Adipocyte (in vitro differentiated cells): ENCODE data around the gene SLC9A3.

Experiments
- DNase-seq: peaks from one replicate; pipeline ENCODE4 v3.0.0-alpha.2; 2015; ENCODE audit warnings: low read depth
- H3K27me3 ChIP-seq: replicated peaks from 2 replicates; pipeline ENCODE4 v1.7.0; 2013; ENCODE audit warnings: mild to moderate bottlenecking, low read length, moderate library complexity; ENCODE audit not compliant: control insufficient read depth, insufficient read depth
- H3K36me3 ChIP-seq: 2 replicates; pipeline ENCODE4 v1.7.0; 2013; ENCODE audit warnings: low read length, mild to moderate bottlenecking, moderate library complexity; ENCODE audit not compliant: control insufficient read depth, insufficient read depth, severe bottlenecking
- H3K4me1 ChIP-seq: 2 replicates; pipeline ENCODE4 v1.7.0; 2013; ENCODE audit warnings: mild to moderate bottlenecking, low read length, moderate library complexity; ENCODE audit not compliant: control insufficient read depth, insufficient read depth
- H3K4me3 ChIP-seq: 2 replicates; pipeline ENCODE4 v1.7.0; 2013; ENCODE audit warnings: mild to moderate bottlenecking, low read length, moderate library complexity
- H3K9ac ChIP-seq: 2 replicates; pipeline ENCODE4 v1.7.0; 2013; ENCODE audit warnings: mild to moderate bottlenecking, low read length, moderate library complexity
- H3K9me3 ChIP-seq: 2 replicates; pipeline ENCODE4 v1.7.0; 2013; ENCODE audit warnings: mild to moderate bottlenecking, low read length, moderate library complexity; ENCODE audit not compliant: control insufficient read depth

SLC9A3 gene

GRCh38 chr5:466661-467310, 57.5 kb downstream of the SLC9A3 start:
- no peak for DNase-seq
- peaks cover 43% of the 10 kb centered on the region for H3K36me3 ChIP-seq
- H3K9ac ChIP-seq = no peak overlapping the region
- no peaks in the 10 kb centered on the region for H3K27me3 ChIP-seq
- no peak overlapping the region for H3K4me3 ChIP-seq
- H3K4me1 ChIP-seq = peaks cover 12% of the 10 kb centered on the region
- H3K9me3 ChIP-seq = no peaks in the 10 kb centered on the region

GRCh38 chr5:465591-466403, 58.5 kb downstream of the SLC9A3 start:
- no peaks in the 10 kb centered on the region for H3K9me3 ChIP-seq
- H3K4me3 ChIP-seq = no peak overlapping the region
- H3K9ac ChIP-seq = no peak overlapping the region
- H3K36me3 ChIP-seq = peaks cover 47% of the 10 kb centered on the region
- H3K27me3 ChIP-seq = no peaks in the 10 kb centered on the region
- no peak for DNase-seq
- H3K4me1 ChIP-seq = peaks cover 2% of the 10 kb centered on the region

- no peaks in the 10 kb centered on the region for H3K9me3 ChIP-seq
- H3K36me3 ChIP-seq = peaks cover 47% of the 10 kb centered on the region
- no peak overlapping the region for H3K4me3 ChIP-seq
- H3K27me3 ChIP-seq = no peaks in the 10 kb centered on the region
- H3K9ac ChIP-seq = no peak overlapping the region
- H3K4me1 ChIP-seq = no peaks in the 10 kb centered on the region
- no peak for DNase-seq
These were observed 59.2 kb downstream of the SLC9A3 start for GRCh38 chr5:464843-465590.

GRCh38 chr5:464446-464842, 59.8 kb downstream of the SLC9A3 start:
- no peak overlapping the region for H3K4me3 ChIP-seq

GRCh38 chr5:463952-464351, 60.3 kb downstream of the SLC9A3 start:
- DNase-seq = no peak
- peaks cover 2% of the 10 kb centered on the region for H3K4me1 ChIP-seq
- peaks cover 53% of the 10 kb centered on the region for H3K36me3 ChIP-seq
- H3K4me3 ChIP-seq = no peak overlapping the region
- no peak overlapping the region for H3K9ac ChIP-seq
- H3K9me3 ChIP-seq = no peaks in the 10 kb centered on the region
- H3K27me3 ChIP-seq = no peaks in the 10 kb centered on the region

More at GRCh38 chr5:464446-464842, 59.8 kb downstream of the SLC9A3 start:
- H3K9me3 ChIP-seq = no peaks in the 10 kb centered on the region
- peaks cover 51% of the 10 kb centered on the region for H3K36me3 ChIP-seq
- no peak overlapping the region for H3K9ac ChIP-seq
- no peaks in the 10 kb centered on the region for H3K27me3 ChIP-seq
- H3K4me1 ChIP-seq = no peaks in the 10 kb centered on the region
- DNase-seq = no peak

- Histone ChIP-seq H3K4me3 (no peak overlapping the region), H3K36me3 (peaks cover 55% of the 10 kb centered on the region), H3K9me3 (no peaks in the 10 kb centered on the region), H3K27me3 (no peaks in the 10 kb centered on the region), H3K4me1 (peaks cover 8% of the 10 kb centered on the region), H3K9ac (no peak overlapping the region)
- no peak for DNase-seq
These were observed 60.9 kb downstream of the SLC9A3 start for GRCh38 chr5:463301-463700.

GRCh38 chr5:462051-462481, 62.2 kb downstream of the SLC9A3 start:
- Histone ChIP-seq H3K9ac (no peak overlapping the region), H3K27me3 (no peaks in the 10 kb centered on the region), H3K4me3 (no peak overlapping the region), H3K9me3 (no peaks in the 10 kb centered on the region), H3K4me1 (peaks cover 8% of the 10 kb centered on the region), H3K36me3 (peaks cover 66% of the 10 kb centered on the region)
- DNase-seq = no peak

GRCh38 chr5:460273-460625, 64.0 kb downstream of the SLC9A3 start:
- peaks cover 72% of the 10 kb centered on the region for H3K36me3 ChIP-seq
- H3K27me3 ChIP-seq = no peaks in the 10 kb centered on the region
- no peaks in the 10 kb centered on the region for H3K9me3 ChIP-seq
- H3K4me3 ChIP-seq = no peak overlapping the region
- H3K9ac ChIP-seq = no peak overlapping the region
- no peak for DNase-seq
- peaks cover 8% of the 10 kb centered on the region for H3K4me1 ChIP-seq

- no peak for DNase-seq
- H3K36me3 ChIP-seq = peaks cover 76% of the 10 kb centered on the region
- H3K4me1 ChIP-seq = peaks cover 8% of the 10 kb centered on the region
- H3K4me3 ChIP-seq = no peak overlapping the region
- no peaks in the 10 kb centered on the region for H3K9me3 ChIP-seq
- H3K27me3 ChIP-seq = no peaks in the 10 kb centered on the region
- no peak overlapping the region for H3K9ac ChIP-seq
These were observed 64.5 kb downstream of the SLC9A3 start for GRCh38 chr5:459562-460272.

- no peaks in the 10 kb centered on the region for H3K27me3 ChIP-seq
- DNase-seq = peak; percentile 35
- H3K36me3 ChIP-seq = peaks cover 74% of the 10 kb centered on the region
- no peaks in the 10 kb centered on the region for H3K9me3 ChIP-seq
- no peak overlapping the region for H3K9ac ChIP-seq
- peaks cover 8% of the 10 kb centered on the region for H3K4me1 ChIP-seq
- no peak overlapping the region for H3K4me3 ChIP-seq
These were observed 65.5 kb downstream of the SLC9A3 start for GRCh38 chr5:458547-459353.
